ENCODE results near the gene COL20A1.

Gene COL20A1

GRCh38 chr20:63320616-63321147, 27.7 kb downstream of the COL20A1 start:
- DNase-seq (ENCODE audit: low spot score), result no peak

- peak; percentile 79 for DNase-seq (ENCODE audit: low spot score)
Measured at GRCh38 chr20:63321148-63321831, 28.3 kb downstream of the COL20A1 start.

- DNase-seq (ENCODE audit: low spot score), result no peak
Measured at GRCh38 chr20:63322146-63322932, 29.4 kb downstream of the COL20A1 start.

- no peak for DNase-seq (ENCODE audit: low spot score)
Measured at GRCh38 chr20:63322933-63323273, 29.9 kb downstream of the COL20A1 start.

- DNase-seq (ENCODE audit: low spot score), result no peak
Measured at GRCh38 chr20:63323357-63323981, 30.5 kb downstream of the COL20A1 start.

- DNase-seq (ENCODE audit: low spot score), result no peak
Measured at GRCh38 chr20:63325021-63325471, 32.1 kb downstream of the COL20A1 start.

- no peak for DNase-seq (ENCODE audit: low spot score)
Measured at GRCh38 chr20:63325554-63326313, 32.7 kb downstream of the COL20A1 start.

- no peak for DNase-seq (ENCODE audit: low spot score)
Measured at GRCh38 chr20:63326314-63327230, 33.6 kb downstream of the COL20A1 start.

- DNase-seq (ENCODE audit: low spot score), result no peak
Measured at GRCh38 chr20:63327231-63327745, 34.3 kb downstream of the COL20A1 start.

- DNase-seq (ENCODE audit: low spot score), result no peak
Measured at GRCh38 chr20:63328026-63328700, 35.2 kb downstream of the COL20A1 start.

- no peak for DNase-seq (ENCODE audit: low spot score)
Measured at GRCh38 chr20:63328718-63329275, 35.8 kb downstream of the COL20A1 start.

- no peak for DNase-seq (ENCODE audit: low spot score)
Measured at GRCh38 chr20:63329331-63330083, 36.5 kb downstream of the COL20A1 start.

GRCh38 chr20:63330084-63330760, 37.2 kb downstream of the COL20A1 start:
- no peak for DNase-seq (ENCODE audit: low spot score)

- no peak for DNase-seq (ENCODE audit: low spot score)
Measured at GRCh38 chr20:63330940-63331339, 38.0 kb downstream of the COL20A1 start.

- no peak for DNase-seq (ENCODE audit: low spot score)
Measured at GRCh38 chr20:63331741-63332400, 38.9 kb downstream of the COL20A1 start.

GRCh38 chr20:63332488-63333240, 39.7 kb downstream of the COL20A1 start:
- DNase-seq (ENCODE audit: low spot score), result no peak

GRCh38 chr20:63333241-63333836, 40.4 kb downstream of the COL20A1 start:
- DNase-seq (ENCODE audit: low spot score), result no peak
